ENCODE data around the gene ZNF407. TPM values are rescaled to one million over a fixed set of nuclear protein-coding genes. Genes with fewer than 3 reads are reported as not detected.

Gene ZNF407
- total and polyA plus RNA-seq, 10 donors = 2.0 to 41.0 (median 26.3) TPM

- TF ChIP-seq POLR2A (IDR thresholded peaks at IDR 0.05) (no peak), POLR2AphosphoS5 (IDR thresholded peaks at IDR 0.05) (no peak)
- TF ChIP-seq, protein P1, sequence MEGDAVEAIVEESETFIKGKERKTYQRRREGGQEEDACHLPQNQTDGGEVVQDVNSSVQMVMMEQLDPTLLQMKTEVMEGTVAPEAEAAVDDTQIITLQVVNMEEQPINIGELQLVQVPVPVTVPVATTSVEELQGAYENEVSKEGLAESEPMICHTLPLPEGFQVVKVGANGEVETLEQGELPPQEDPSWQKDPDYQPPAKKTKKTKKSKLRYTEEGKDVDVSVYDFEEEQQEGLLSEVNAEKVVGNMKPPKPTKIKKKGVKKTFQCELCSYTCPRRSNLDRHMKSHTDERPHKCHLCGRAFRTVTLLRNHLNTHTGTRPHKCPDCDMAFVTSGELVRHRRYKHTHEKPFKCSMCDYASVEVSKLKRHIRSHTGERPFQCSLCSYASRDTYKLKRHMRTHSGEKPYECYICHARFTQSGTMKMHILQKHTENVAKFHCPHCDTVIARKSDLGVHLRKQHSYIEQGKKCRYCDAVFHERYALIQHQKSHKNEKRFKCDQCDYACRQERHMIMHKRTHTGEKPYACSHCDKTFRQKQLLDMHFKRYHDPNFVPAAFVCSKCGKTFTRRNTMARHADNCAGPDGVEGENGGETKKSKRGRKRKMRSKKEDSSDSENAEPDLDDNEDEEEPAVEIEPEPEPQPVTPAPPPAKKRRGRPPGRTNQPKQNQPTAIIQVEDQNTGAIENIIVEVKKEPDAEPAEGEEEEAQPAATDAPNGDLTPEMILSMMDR (IDR thresholded peaks at IDR 0.05 in 8 of 11, conservative IDR thresholded peaks at IDR 0.05 in 3 of 11) = no peak
Measured at GRCh38 chr18:74582642-74583041, 15.0 kb upstream of the ZNF407 start.

DNA sequence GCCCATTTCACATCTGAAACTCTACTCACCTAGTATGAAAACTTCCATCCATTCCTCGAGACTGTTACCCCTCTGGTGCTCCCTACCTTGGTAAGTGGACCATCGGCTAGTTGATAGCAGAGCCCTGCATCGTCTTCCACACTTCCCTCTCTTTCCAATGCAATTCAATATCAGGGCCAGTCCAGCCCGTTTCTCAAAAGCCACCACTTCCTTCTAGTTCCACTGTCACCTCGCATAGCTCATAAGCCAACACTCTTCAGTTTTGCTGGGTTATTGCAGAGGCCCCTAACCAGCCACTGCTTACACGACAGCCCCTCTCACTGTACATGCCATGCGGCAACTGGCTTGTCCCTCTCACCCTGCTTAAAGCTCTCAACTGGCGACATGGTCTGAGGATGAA, 10.2 kb upstream of the ZNF407 start:
- H3K27ac ChIP-seq = peak overlapping the region in 3 of 8 donors; percentile 5 to 18 (median 9)
- H3K4me1 ChIP-seq = peaks cover 0 to 50% (median 9%) of the 10 kb centered on the region in 6 donors
- no peak for DNase-seq
- TF ChIP-seq, protein P1 (IDR thresholded peaks at IDR 0.05 in 8 of 11, conservative IDR thresholded peaks at IDR 0.05 in 3 of 11) = no peak
- no peak for TF ChIP-seq POLR2A (IDR thresholded peaks at IDR 0.05)
- no peak for TF ChIP-seq POLR2AphosphoS5 (IDR thresholded peaks at IDR 0.05)
- no peaks in the 10 kb centered on the region for H3K27me3 ChIP-seq (replicated peaks in 1 of 7)
- peaks cover 0 to 4% (median 0%) of the 10 kb centered on the region in 6 donors for H3K36me3 ChIP-seq
- 53 to 69% (median 60%) methylated on average over 8 of the region's 8 CpGs for WGBS, 5 donors
- H3K4me3 ChIP-seq = no peak overlapping the region
- no peaks in the 10 kb centered on the region for H3K9me3 ChIP-seq
- intact Hi-C loops (cut with DNase I; ENCODE audit: low total_unique reads) = no loop called here

More at GRCh38 chr18:74582642-74583041, 15.0 kb upstream of the ZNF407 start:
- Histone ChIP-seq H3K27ac (no peak overlapping the region), H3K36me3 (no peaks in the 10 kb centered on the region), H3K9me3 (no peaks in the 10 kb centered on the region), H3K4me3 (no peak overlapping the region), H3K4me1 (peaks cover 0 to 24% (median 9%) of the 10 kb centered on the region in 6 donors), H3K27me3 (replicated peaks in 1 of 7) (no peaks in the 10 kb centered on the region)
- no peak for DNase-seq
- WGBS, 5 donors = 40 to 65% (median 54%) methylated on average over 6 of the region's 6 CpGs
- intact Hi-C loops (cut with DNase I; ENCODE audit: low total_unique reads) = no loop called here

DNA sequence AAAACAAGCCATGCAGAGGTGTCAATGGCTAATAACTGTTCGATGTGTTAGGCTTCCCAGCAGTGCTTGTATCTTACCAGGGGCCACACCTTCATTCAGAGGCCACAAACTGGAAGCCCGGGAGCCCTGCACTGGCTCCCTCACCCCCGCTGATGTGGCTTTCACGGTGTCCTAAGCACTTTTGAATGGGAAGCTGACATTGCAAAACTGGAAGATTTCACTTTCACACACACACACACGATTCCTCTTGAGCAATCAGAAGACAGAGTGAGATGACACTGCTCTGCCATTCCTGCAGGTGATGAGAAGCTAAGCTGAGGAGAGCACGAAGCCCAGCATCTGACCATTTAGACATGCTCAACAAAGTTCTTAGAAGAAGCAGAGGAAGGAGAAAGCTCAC, 8.6 kb upstream of the ZNF407 start:
- Histone ChIP-seq H3K9me3 (no peaks in the 10 kb centered on the region), H3K27me3 (replicated peaks in 1 of 7) (no peaks in the 10 kb centered on the region), H3K4me3 (no peak overlapping the region), H3K27ac (peak overlapping the region in 7 of 8 donors; percentile 24 to 85 (median 81)), H3K36me3 (peaks cover 0 to 19% (median 4%) of the 10 kb centered on the region in 6 donors), H3K4me1 (peaks cover 0 to 53% (median 8%) of the 10 kb centered on the region in 6 donors)
- 28 to 64% (median 36%) methylated on average over 6 of the region's 6 CpGs for WGBS, 5 donors
- DNase-seq = no peak
- intact Hi-C loops (cut with DNase I; ENCODE audit: low total_unique reads) = no loop called here
- TF ChIP-seq POLR2A (IDR thresholded peaks at IDR 0.05) (no peak), POLR2AphosphoS5 (IDR thresholded peaks at IDR 0.05) (peak in 1 of 3 donors; percentile 58)

GRCh38 chr18:74589811-74590210, 7.9 kb upstream of the ZNF407 start:
- TF ChIP-seq, protein P1 (IDR thresholded peaks at IDR 0.05 in 8 of 11, conservative IDR thresholded peaks at IDR 0.05 in 3 of 11) = no peak
- TF ChIP-seq POLR2AphosphoS5 (IDR thresholded peaks at IDR 0.05) = no peak
- TF ChIP-seq POLR2A (IDR thresholded peaks at IDR 0.05) = no peak
- Histone ChIP-seq H3K27me3 (replicated peaks in 1 of 7) (no peaks in the 10 kb centered on the region), H3K27ac (peak overlapping the region in 7 of 8 donors; percentile 24 to 85 (median 81)), H3K4me1 (peaks cover 0 to 61% (median 14%) of the 10 kb centered on the region in 6 donors), H3K36me3 (peaks cover 0 to 27% (median 4%) of the 10 kb centered on the region in 6 donors), H3K4me3 (no peak overlapping the region), H3K9me3 (peaks cover 0 to 3% (median 0%) of the 10 kb centered on the region in 8 donors)
- WGBS, 5 donors = 49 to 79% (median 61%) methylated on average over 3 of the region's 3 CpGs
- DNase-seq = no peak
- intact Hi-C loops (cut with DNase I; ENCODE audit: low total_unique reads) = no loop called here
